ENCODE measurements around the gene BANK1. TPM values are rescaled to one million over a fixed set of nuclear protein-coding genes. Genes with fewer than 3 reads are reported as not detected.

BANK1 gene
- total RNA-seq, 1 experiment from 2014 or later = 2.4 TPM

GRCh38 chr4:102031406-102031805 lies 240.9 kb downstream of the BANK1 start:
- Histone ChIP-seq H3K9me3 (ENCODE audit: control insufficient read depth in 1 of 2, insufficient read depth in 1 of 2, low read depth in 1 of 2, low read length in 2 of 2) (no peaks in the 10 kb centered on the region), H3K9ac (ENCODE audit: low read length) (no peak overlapping the region), H3K36me3 (ENCODE audit: control insufficient read depth in 1 of 2, insufficient read depth in 2 of 2, low read length in 2 of 2) (no peaks in the 10 kb centered on the region), H3K4me1 (ENCODE audit: control insufficient read depth in 1 of 2, insufficient read depth in 2 of 2, low read length in 2 of 2) (no peaks in the 10 kb centered on the region), H3K79me2 (ENCODE audit: insufficient read depth, low read length) (no peaks in the 10 kb centered on the region), H3K4me3 (replicated peaks in 1 of 2; ENCODE audit: low read depth in 1 of 2, low read length in 2 of 2) (no peak overlapping the region), H3K27ac (ENCODE audit: low read depth, low read length) (no peak overlapping the region), H3K4me2 (ENCODE audit: low read length) (no peak overlapping the region), H2AFZ (ENCODE audit: low read depth, low read length, poor library complexity, severe bottlenecking) (no peak overlapping the region), H3K27me3 (ENCODE audit: insufficient read depth, low read length) (no peaks in the 10 kb centered on the region), H4K20me1 (ENCODE audit: insufficient read depth) (no peaks in the 10 kb centered on the region), H3K9me2 (ENCODE audit: insufficient read depth) (no peaks in the 10 kb centered on the region; the same call in 1 of the 2 replicates)
- no peak for DNase-seq (ENCODE audit: low read depth, low spot score)
- CTCF ChIA-PET = no interaction called here
- RAD21 ChIA-PET (ENCODE audit: low non-redundant PET in 1 of 2, low total read pairs in 2 of 2, uncharacterized antibody in 2 of 2, unreplicated experiment in 2 of 2) = no interaction called here
- POLR2A ChIA-PET = no interaction called here
- ATAC-seq = no peak
- intact Hi-C loops (cut with micrococcal nuclease) = no loop called here
- TF ChIP-seq RAD21 (IDR thresholded peaks at IDR 0.05; ENCODE audit: low read depth) (no peak), POLR2AphosphoS5 (IDR thresholded peaks at IDR 0.05; ENCODE audit: low read depth, low read length) (no peak), ZNF274 (IDR thresholded peaks at IDR 0.05; ENCODE audit: low read depth, low read length) (no peak), FOSL1 (IDR thresholded peaks at IDR 0.05; ENCODE audit: low read depth) (no peak)
- BruUV-seq (replicated peaks) = no TSS peak

GRCh38 chr4:102036016-102036415 lies 245.5 kb downstream of the BANK1 start:
- H3K9me3 ChIP-seq (ENCODE audit: control insufficient read depth in 1 of 2, insufficient read depth in 1 of 2, low read depth in 1 of 2, low read length in 2 of 2) = no peaks in the 10 kb centered on the region
- no peak for ATAC-seq
- intact Hi-C loops (cut with micrococcal nuclease) = no loop called here

More at GRCh38 chr4:102036016-102036415, 245.5 kb downstream of the BANK1 start:
- Histone ChIP-seq H2AFZ (ENCODE audit: low read depth, low read length, poor library complexity, severe bottlenecking) (no peak overlapping the region), H3K79me2 (ENCODE audit: insufficient read depth, low read length) (no peaks in the 10 kb centered on the region), H3K9me2 (ENCODE audit: insufficient read depth) (no peaks in the 10 kb centered on the region), H3K36me3 (ENCODE audit: control insufficient read depth in 1 of 2, insufficient read depth in 2 of 2, low read length in 2 of 2) (no peaks in the 10 kb centered on the region), H3K4me2 (ENCODE audit: low read length) (no peak overlapping the region), H3K4me3 (replicated peaks in 1 of 2; ENCODE audit: low read depth in 1 of 2, low read length in 2 of 2) (no peak overlapping the region), H3K4me1 (ENCODE audit: control insufficient read depth in 1 of 2, insufficient read depth in 2 of 2, low read length in 2 of 2) (no peaks in the 10 kb centered on the region), H3K9ac (ENCODE audit: low read length) (no peak overlapping the region), H3K27ac (ENCODE audit: low read depth, low read length) (no peak overlapping the region), H4K20me1 (ENCODE audit: insufficient read depth) (no peaks in the 10 kb centered on the region), H3K27me3 (ENCODE audit: insufficient read depth, low read length) (no peaks in the 10 kb centered on the region)
- POLR2A ChIA-PET = no interaction called here
- RAD21 ChIA-PET (ENCODE audit: low non-redundant PET in 1 of 2, low total read pairs in 2 of 2, uncharacterized antibody in 2 of 2, unreplicated experiment in 2 of 2) = no interaction called here
- no TSS peak for BruUV-seq (replicated peaks)
- TF ChIP-seq YY1 (IDR thresholded peaks at IDR 0.05; ENCODE audit: extremely low read depth, insufficient replicate concordance, low read depth, low read length) = no peak
- no peak for TF ChIP-seq ZBTB33 (IDR thresholded peaks at IDR 0.05; ENCODE audit: extremely low read depth, insufficient replicate concordance, low read length)
- TF ChIP-seq MAX (IDR thresholded peaks at IDR 0.05) = no peak
- TF ChIP-seq RAD21 (IDR thresholded peaks at IDR 0.05; ENCODE audit: low read depth) = no peak
- TF ChIP-seq FOSL1 (IDR thresholded peaks at IDR 0.05; ENCODE audit: low read depth) = no peak
- TF ChIP-seq ATF3 (IDR thresholded peaks at IDR 0.05) = no peak
- TF ChIP-seq EZH2phosphoT487 (IDR thresholded peaks at IDR 0.05; ENCODE audit: borderline replicate concordance) = no peak
- TF ChIP-seq CBX3 (IDR thresholded peaks at IDR 0.05; ENCODE audit: low read depth) = no peak
- CTCF ChIA-PET = no interaction called here
- DNase-seq (ENCODE audit: low read depth, low spot score) = no peak

All from HCT116 (cell line).